Activated CD8-positive, alpha-beta T cell treated with anti-CD3 and anti-CD28 coated beads, Interleukin-2, amount 10 ng/mL, durations not matched to agents 7 days and 5 days (primary cell): ENCODE measurements around the gene BCL2. TPM values are rescaled to one million over a fixed set of nuclear protein-coding genes. Genes with fewer than 3 reads are reported as not detected.

Experiments used
- ATAC-seq: fragments of 150-1000 bp; cut with Tn5 transposase; one replicate; pipeline ENCODE4 v1.10.0; 2021; ENCODE audit warnings: moderate library complexity
- CTCF ChIA-PET: fragments of 350-600 bp; sonication (Branson Sonifier 250); formaldehyde crosslinking; loops from one replicate; lab custom pipeline; 2021; ENCODE audit warnings: antibody characterized with exemption; lab: Charles Lee
- POLR2A ChIA-PET: fragments of 350-600 bp; sonication (Branson Sonifier 250); formaldehyde crosslinking; loops from one replicate; lab custom pipeline; 2021; ENCODE audit warnings: antibody characterized with exemption; lab: Charles Lee
- DNase-seq: peaks from one replicate; pipeline ENCODE4 v3.0.0-alpha.2; 2020
- H3K27ac Mint-ChIP-seq: one replicate; pipeline ENCODE4 v1.8.0; 2021; ENCODE audit warnings: mild to moderate bottlenecking, mixed read lengths
- H3K27me3 Mint-ChIP-seq: one replicate; pipeline ENCODE4 v1.8.0; 2021; ENCODE audit warnings: low read depth, mixed read lengths
- H3K36me3 Mint-ChIP-seq: one replicate; pipeline ENCODE4 v1.8.0; 2021; ENCODE audit warnings: low read depth, mixed read lengths
- H3K4me1 Mint-ChIP-seq: one replicate; pipeline ENCODE4 v1.8.0; 2021; ENCODE audit warnings: low read depth, mixed read lengths
- H3K4me3 Mint-ChIP-seq: one replicate; pipeline ENCODE4 v1.8.0; 2021; ENCODE audit warnings: mild to moderate bottlenecking, mixed read lengths
- H3K9me3 Mint-ChIP-seq: one replicate; pipeline ENCODE4 v1.8.0; 2022; ENCODE audit warnings: mixed read lengths; ENCODE audit not compliant: insufficient read depth
- total RNA-seq, 2 experiments: library from RNA; stranded (reverse); gene quantifications; one replicate each; pipeline ENCODE4 v1.2.3, GENCODE V29; 2021

BCL2 gene
- total RNA-seq, 2 experiments from 2014 or later = 140 TPM

DNA sequence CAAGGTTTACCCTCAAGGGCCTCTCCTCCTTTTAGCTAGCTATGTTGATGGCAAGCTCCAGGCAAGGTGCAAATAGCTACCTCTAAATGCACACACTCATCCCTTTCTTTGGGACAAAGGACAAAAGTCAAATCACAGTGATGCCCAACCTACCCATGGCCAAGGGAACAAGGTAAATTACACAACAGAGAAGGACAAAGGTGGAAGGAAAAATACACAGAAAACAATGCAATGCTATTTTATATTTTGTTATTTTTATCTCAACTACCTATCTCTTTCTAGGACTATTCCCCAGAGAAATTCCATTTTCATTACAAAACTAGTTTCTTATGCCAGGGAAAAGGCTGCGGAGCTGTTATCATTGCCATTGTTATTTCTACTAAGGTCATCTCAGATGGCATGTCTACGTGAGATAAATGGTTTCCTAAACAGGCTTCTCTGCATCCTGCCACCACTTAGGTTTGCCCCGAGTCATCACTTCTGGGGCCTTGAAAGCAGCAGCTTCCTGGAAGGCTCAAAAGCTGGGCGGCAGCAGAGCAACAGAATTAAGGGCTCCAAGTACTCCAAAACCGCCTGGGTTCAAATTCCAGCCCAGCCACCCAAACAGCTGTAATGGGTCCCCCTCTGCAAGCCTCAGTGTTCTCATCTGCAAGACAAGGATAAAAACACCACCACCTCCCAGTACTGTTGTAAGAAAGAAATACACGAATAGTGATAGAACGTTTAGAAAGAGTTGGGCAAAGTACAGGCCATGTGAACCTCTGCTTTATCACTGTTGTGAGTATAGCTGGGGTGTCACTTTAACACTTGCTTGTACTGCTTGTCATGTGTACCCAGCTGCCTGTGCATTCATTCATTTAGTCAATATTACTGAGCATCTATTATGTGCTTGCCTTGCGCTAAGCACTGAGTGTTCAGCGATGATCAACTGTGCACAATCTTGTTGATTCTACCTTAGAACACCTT, 20.9 kb downstream of the BCL2 start:
- Mint-ChIP-seq H3K27me3 (no peaks in the 10 kb centered on the region), H3K4me1 (peaks cover 84% of the 10 kb centered on the region), H3K27ac (peak overlapping the region; percentile 86), H3K4me3 (peak overlapping the region; percentile 62), H3K9me3 (no peaks in the 10 kb centered on the region), H3K36me3 (peaks cover 87% of the 10 kb centered on the region)
- ATAC-seq = peak; percentile 55
- POLR2A ChIA-PET = interaction anchor here (1.1 to 4.2 kb wide), 5 partner anchors 16 to 117 kb away, joined by 3 to 24 read pairs (median 5); partner anchors contain the start of gene BCL2
- peak; percentile 67 for DNase-seq
- CTCF ChIA-PET = interaction anchor here (0.7 to 2.0 kb wide), 12 partner anchors 9 to 282 kb away, joined by 3 to 18 read pairs (median 5); partner anchors contain the start of gene BCL2

DNA sequence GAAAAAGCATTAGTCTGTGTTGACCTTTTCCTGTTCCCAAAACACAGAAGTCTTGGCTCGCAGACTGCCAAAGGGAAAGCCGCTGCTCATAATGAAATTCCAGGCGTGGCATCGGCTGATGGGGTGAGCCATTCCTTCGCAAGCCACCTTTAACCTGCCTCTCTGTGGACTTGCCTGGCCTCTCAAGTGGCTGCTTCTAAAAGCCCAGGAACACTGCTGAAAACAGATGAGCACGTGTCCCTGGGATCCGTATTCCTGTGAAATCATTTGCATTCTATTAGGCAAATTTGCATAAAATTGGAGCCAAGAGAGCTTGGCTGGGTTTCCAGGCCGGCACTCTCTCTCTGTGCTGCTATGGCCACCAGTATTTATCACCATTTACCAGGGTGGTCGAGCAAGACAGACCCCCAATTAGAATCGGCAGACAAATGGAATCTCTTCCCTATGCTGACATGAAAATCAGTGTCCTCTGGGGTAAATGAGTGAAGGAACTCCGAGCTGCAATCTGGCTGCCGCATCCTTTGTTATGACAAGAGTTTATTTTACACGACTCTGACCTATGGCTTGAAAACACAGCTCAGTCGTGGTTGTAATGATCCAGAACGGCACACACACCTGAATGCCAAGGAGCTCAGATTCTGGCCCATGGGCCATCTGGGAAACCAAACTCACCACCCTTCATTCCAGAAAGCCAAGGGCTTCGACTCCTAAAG, 21.7 kb downstream of the BCL2 start:
- H3K9me3 Mint-ChIP-seq = no peaks in the 10 kb centered on the region
- ChIA-PET CTCF (interaction anchor here (0.7 to 2.0 kb wide), 9 partner anchors 9 to 281 kb away, joined by 3 to 18 read pairs (median 5); partner anchors contain the start of gene BCL2), POLR2A (interaction anchor here (1.1 to 4.2 kb wide), 4 partner anchors 17 to 116 kb away, joined by 3 to 24 read pairs (median 13); partner anchors contain the start of gene BCL2)
- DNase-seq (no peak), ATAC-seq (no peak)
- no peak overlapping the region for H3K27ac Mint-ChIP-seq
- H3K36me3 Mint-ChIP-seq = peaks cover 90% of the 10 kb centered on the region
- no peak overlapping the region for H3K4me3 Mint-ChIP-seq
- H3K27me3 Mint-ChIP-seq = no peaks in the 10 kb centered on the region
- H3K4me1 Mint-ChIP-seq = peaks cover 85% of the 10 kb centered on the region

DNA sequence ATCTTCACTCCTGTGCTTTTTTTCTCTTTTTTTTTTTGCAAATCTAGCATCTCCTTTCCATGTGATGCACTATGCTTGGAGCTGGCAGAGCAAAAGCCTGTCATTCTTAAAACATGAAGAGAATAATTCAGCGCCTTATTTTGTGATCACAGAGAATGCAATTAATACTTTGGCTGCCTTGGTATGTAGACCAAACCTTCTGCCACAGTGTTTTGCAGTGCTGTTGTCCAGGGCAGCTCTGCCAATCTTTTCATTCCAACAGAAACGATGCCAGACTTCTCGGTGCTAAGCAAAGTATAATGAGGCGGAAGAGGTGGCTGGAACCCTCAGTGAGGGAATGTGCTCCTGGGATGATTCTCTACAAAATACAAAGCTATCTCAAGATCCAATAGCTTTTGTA, 25.6 kb downstream of the BCL2 start:
- Mint-ChIP-seq H3K9me3 (no peaks in the 10 kb centered on the region), H3K4me1 (peaks cover 79% of the 10 kb centered on the region), H3K27me3 (no peaks in the 10 kb centered on the region), H3K27ac (peak overlapping the region; percentile 27), H3K36me3 (peaks cover 74% of the 10 kb centered on the region), H3K4me3 (no peak overlapping the region)
- ATAC-seq = no peak
- DNase-seq = no peak
- ChIA-PET CTCF (interaction anchor here (0.5 to 1.4 kb wide), 3 partner anchors 20 to 26 kb away, joined by 4 to 5 read pairs (median 4); partner anchors contain the start of gene BCL2), POLR2A (interaction anchor here (1.8 kb wide), 1 partner anchor 21 kb away, joined by 7 read pairs; no protein-coding TSS in a partner anchor)

DNA sequence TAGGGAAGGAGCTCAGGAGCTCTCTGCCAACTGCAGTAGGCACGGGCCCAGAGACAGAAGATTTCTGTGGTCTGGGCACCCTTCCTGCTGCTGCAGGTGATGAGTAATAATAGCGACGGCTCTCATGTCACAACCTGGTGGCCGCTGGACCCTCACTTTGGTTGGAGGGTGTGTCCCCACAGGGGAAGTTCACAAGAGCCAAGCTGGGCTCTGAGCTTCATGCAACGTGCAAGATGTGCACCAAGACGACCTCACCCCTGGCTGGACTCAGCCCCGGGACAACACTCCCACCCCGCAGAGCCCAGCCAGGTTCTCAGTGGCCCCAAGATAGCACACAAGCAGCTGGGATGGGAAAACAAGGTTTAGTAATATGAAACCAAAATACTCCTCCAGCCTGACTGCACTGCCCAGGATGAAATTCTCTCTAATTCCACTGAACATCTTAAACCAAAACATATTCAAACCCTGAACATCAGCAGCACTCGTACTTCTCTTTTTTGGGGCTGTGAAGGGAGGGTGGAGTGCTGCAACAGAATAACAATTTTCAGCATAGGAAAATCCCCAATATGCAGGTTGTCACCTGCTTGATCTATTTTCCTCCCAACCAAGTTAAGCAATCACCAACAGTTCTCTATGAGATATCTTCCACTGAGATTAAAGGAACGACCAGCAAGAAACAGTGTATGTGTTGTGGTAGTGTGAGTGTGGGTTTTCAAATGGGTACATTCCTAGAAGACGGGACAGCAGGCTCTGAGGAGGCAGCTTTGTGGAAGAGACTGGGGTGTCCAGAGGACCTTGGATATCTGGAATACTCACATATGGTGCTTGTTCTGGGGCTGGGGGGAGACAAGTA, 26.5 kb downstream of the BCL2 start:
- ATAC-seq (peak; percentile 51), DNase-seq (peak; percentile 59)
- Mint-ChIP-seq H3K36me3 (peaks cover 66% of the 10 kb centered on the region), H3K9me3 (no peaks in the 10 kb centered on the region), H3K27me3 (no peaks in the 10 kb centered on the region), H3K4me3 (peak overlapping the region; percentile 34), H3K27ac (peak overlapping the region; percentile 72), H3K4me1 (peaks cover 70% of the 10 kb centered on the region)
- ChIA-PET POLR2A (interaction anchor here (0.7 to 1.8 kb wide), 7 partner anchors 9 to 79 kb away, joined by 3 to 8 read pairs (median 4); no protein-coding TSS in a partner anchor), CTCF (interaction anchor here (0.7 to 1.5 kb wide), 5 partner anchors 15 to 140 kb away, joined by 3 to 12 read pairs (median 4); partner anchors contain the start of gene BCL2)

DNA sequence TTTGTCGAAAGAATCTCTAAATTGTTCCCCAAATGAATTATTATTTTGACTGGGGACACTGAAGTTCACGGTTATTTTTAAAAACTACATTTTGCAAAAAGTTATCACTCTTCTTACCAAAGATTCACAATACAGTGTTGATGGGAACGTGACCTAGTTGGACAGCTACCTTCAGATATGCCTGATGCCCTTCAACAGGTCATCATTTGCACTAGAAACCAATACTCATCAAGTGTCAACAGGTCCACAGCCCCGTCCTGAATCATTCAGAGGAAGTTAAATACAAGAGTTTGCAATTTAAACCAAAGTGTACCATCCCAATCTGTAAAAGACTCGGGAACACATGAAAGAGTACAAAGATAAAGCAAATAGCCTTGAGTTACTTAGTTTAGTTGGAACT, 28.3 kb downstream of the BCL2 start:
- ChIA-PET POLR2A (interaction anchor here (0.6 kb wide), 1 partner anchor 583 kb away, joined by 3 read pairs; no protein-coding TSS in a partner anchor), CTCF (interaction anchor here (1.8 kb wide), 2 partner anchors 10 to 77 kb away, joined by 4 to 6 read pairs; no protein-coding TSS in a partner anchor)
- H3K4me3 Mint-ChIP-seq = peak overlapping the region; percentile 74
- peaks cover 51% of the 10 kb centered on the region for H3K36me3 Mint-ChIP-seq
- ATAC-seq = peak; percentile 27
- DNase-seq = no peak
- no peaks in the 10 kb centered on the region for H3K27me3 Mint-ChIP-seq
- H3K27ac Mint-ChIP-seq = peak overlapping the region; percentile 91
- H3K4me1 Mint-ChIP-seq = peaks cover 62% of the 10 kb centered on the region
- H3K9me3 Mint-ChIP-seq = no peaks in the 10 kb centered on the region

DNA sequence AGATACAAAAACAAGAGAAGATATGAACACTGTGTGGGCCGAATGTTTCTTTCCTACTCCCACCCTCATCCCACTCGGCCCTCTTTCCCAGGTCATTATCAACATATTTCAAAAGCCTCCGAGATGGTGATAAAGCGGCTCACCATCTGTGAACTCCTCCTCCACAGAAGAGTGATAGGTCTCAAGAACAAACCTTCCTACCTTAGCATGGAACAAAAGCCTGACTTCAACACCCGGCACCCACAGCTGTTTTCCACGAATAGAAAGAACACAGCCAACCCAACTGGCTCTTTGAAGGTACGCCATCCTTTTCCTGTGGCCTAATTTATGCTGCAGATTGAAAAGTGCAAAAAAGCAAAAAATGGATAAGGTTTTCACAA, 28.8 kb downstream of the BCL2 start:
- H3K4me1 Mint-ChIP-seq = peaks cover 63% of the 10 kb centered on the region
- H3K27me3 Mint-ChIP-seq = no peaks in the 10 kb centered on the region
- no peaks in the 10 kb centered on the region for H3K9me3 Mint-ChIP-seq
- peak overlapping the region; percentile 91 for H3K27ac Mint-ChIP-seq
- H3K4me3 Mint-ChIP-seq = peak overlapping the region; percentile 74
- ATAC-seq (peak; percentile 83), DNase-seq (peak; percentile 71)
- ChIA-PET POLR2A (interaction anchor here (1.1 kb wide), 1 partner anchor 158 kb away, joined by 3 read pairs; no protein-coding TSS in a partner anchor), CTCF (interaction anchor here (0.6 to 2.1 kb wide), 4 partner anchors 10 to 76 kb away, joined by 4 to 6 read pairs (median 5); no protein-coding TSS in a partner anchor)
- peaks cover 46% of the 10 kb centered on the region for H3K36me3 Mint-ChIP-seq

DNA sequence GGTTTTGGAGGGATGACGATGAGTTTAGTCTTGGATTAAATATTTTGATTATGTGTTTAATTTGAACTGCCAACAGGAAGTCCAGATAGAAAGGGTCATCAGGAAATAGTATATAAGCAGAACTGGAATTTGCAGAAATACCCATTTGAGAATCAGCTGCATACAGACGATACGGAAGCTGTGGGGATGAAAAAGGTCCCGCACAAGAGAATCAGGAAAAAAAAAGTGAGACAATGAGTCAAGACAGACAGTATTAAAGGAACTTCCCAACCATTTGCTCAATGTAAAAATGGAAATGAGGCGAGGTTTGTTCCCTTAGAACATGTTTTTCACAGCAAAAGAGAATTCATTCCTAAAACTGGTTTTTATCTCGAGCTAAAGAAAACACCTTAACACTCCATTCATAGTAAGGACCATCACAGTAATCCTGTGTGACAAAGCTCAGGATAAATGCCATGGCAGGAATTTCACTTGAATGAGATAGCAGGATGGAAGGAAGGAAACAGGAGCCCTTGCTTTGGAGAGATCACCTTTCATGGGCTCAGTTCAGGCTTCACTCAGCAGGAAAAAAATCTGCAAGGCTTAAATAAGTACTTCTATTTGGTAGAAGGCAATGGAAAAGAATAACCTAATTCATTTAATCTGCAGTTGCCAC, 29.3 kb downstream of the BCL2 start:
- POLR2A ChIA-PET = interaction anchor here (1.1 kb wide), 1 partner anchor 158 kb away, joined by 3 read pairs; no protein-coding TSS in a partner anchor
- peak overlapping the region; percentile 74 for H3K4me3 Mint-ChIP-seq
- CTCF ChIA-PET = interaction anchor here (0.6 to 2.4 kb wide), 5 partner anchors 8 to 76 kb away, joined by 4 to 8 read pairs (median 6); no protein-coding TSS in a partner anchor
- ATAC-seq = peak; percentile 8
- peaks cover 41% of the 10 kb centered on the region for H3K36me3 Mint-ChIP-seq
- no peak for DNase-seq
- H3K27me3 Mint-ChIP-seq = no peaks in the 10 kb centered on the region
- H3K27ac Mint-ChIP-seq = peak overlapping the region; percentile 91
- H3K9me3 Mint-ChIP-seq = no peaks in the 10 kb centered on the region
- peaks cover 63% of the 10 kb centered on the region for H3K4me1 Mint-ChIP-seq

DNA sequence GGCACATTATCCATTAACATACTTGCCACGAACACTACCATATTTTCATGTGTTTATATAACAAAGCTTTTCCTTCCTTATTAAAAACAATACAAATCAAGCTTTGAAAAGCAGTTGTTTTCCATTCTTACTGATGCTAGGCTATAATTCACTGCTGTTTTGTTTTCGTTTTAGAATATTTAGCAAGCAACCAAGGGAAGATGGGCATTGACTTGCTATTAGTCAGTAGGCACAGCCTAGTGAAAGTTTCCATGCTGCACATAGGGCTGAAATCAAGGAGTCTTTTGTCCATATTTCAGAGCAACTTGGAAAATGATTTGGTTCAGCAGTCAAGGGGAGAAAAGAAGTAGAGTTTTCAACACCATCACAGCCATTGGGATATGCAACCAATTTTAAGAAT, 31.3 kb downstream of the BCL2 start:
- POLR2A ChIA-PET = interaction anchor here (0.7 kb wide), 1 partner anchor 28 kb away, joined by 3 read pairs; no protein-coding TSS in a partner anchor

DNA sequence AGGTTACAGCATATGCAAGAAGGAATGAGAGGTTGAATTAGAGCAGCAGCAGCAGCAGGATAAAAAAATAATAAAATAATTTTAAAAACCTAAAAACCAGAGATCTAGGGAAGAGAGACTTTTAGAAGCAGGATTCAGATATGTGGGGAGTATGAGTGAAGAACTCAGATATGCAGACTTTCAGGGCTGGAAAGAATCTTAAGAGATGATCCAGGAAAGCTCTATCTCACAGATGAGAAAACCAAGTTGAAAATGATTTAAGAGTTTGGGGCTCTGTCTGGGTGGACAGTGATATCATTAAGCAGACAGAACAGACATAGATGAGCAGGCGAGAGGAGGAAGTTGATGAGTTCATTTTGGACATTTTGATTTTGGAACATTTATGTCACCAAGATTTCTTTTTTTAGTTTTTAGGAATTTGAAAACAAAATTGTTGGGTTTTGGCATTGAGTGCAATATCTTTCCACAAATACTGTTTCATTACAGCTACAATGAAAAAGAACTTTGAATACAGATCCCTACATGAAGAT, 31.8 kb downstream of the BCL2 start:
- ATAC-seq (no peak), DNase-seq (no peak)
- Mint-ChIP-seq H3K4me1 (peaks cover 68% of the 10 kb centered on the region), H3K27me3 (no peaks in the 10 kb centered on the region), H3K4me3 (no peak overlapping the region), H3K36me3 (peaks cover 22% of the 10 kb centered on the region), H3K9me3 (no peaks in the 10 kb centered on the region), H3K27ac (no peak overlapping the region)
- ChIA-PET POLR2A (interaction anchor here (0.7 kb wide), 1 partner anchor 28 kb away, joined by 3 read pairs; no protein-coding TSS in a partner anchor), CTCF (interaction anchor here (0.7 to 2.2 kb wide), 7 partner anchors 9 to 67 kb away, joined by 3 to 15 read pairs (median 3); no protein-coding TSS in a partner anchor)

More for the DNA sequence above, 31.3 kb downstream of the BCL2 start:
- CTCF ChIA-PET = interaction anchor here (1.0 to 2.4 kb wide), 4 partner anchors 10 to 135 kb away, joined by 3 to 15 read pairs (median 6); no protein-coding TSS in a partner anchor
- Mint-ChIP-seq H3K9me3 (no peaks in the 10 kb centered on the region), H3K36me3 (peaks cover 28% of the 10 kb centered on the region), H3K27me3 (no peaks in the 10 kb centered on the region), H3K4me3 (no peak overlapping the region), H3K4me1 (peaks cover 69% of the 10 kb centered on the region), H3K27ac (no peak overlapping the region)
- ATAC-seq (no peak), DNase-seq (no peak)
